22Rv1 (cell line): ENCODE data around the gene SYNJ2.

Experiments
- H3K27ac ChIP-seq: fragments of 450-650 bp; 2 replicates; pipeline ENCODE4 v1.5.1; 2017
- ZFX ChIP-seq: fragments of 450-650 bp; IDR thresholded peaks from 2 replicates; pipeline ENCODE4 v1.6.1; 2017; ENCODE audit warnings: antibody characterized with exemption, borderline replicate concordance
- TF ChIP-seq, protein P1 (sequence below): fragments of 450-650 bp; IDR thresholded peaks from 2 replicates; pipeline ENCODE4 v1.5.1; 2017; ENCODE audit warnings: mild to moderate bottlenecking

Gene SYNJ2

DNA sequence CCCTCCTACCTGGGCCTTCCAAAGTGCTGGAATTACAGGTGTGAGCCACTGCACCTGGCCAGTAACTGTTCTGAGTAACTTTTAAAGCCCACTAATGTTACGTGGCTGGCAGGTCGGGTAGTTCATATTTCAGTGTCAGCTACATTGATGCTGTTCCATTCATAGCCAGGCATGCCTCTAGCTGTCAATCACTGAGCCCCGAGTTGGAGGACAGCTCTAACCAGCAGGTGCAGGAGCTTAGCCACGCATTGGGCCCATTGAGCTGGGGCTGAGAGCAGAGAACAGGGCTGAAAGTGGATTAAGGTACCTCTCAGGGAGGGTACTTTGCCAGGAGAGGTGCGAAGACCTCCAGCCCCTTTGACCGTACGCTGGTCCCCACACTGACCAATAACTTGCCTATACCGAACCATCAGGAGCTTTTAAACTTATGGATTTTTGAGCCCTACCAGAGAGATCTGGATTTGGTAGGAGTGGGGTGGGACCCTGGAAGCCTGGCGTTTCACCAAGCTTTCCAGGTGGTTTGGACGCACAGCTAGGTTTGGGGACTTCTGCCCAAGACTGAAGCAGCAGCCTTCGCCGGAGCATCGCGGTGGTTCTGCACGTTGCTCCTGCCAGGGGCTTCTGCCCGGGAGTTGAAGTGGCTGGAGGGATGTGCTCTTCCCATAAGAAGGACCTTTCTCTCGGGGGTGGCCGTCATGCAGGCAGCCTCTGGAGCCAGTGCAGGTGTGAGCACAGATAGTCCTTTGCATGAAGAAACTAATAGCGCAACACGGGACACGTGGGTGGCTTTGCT, 103.8 kb downstream of the SYNJ2 start:
- TF ChIP-seq, protein P1, sequence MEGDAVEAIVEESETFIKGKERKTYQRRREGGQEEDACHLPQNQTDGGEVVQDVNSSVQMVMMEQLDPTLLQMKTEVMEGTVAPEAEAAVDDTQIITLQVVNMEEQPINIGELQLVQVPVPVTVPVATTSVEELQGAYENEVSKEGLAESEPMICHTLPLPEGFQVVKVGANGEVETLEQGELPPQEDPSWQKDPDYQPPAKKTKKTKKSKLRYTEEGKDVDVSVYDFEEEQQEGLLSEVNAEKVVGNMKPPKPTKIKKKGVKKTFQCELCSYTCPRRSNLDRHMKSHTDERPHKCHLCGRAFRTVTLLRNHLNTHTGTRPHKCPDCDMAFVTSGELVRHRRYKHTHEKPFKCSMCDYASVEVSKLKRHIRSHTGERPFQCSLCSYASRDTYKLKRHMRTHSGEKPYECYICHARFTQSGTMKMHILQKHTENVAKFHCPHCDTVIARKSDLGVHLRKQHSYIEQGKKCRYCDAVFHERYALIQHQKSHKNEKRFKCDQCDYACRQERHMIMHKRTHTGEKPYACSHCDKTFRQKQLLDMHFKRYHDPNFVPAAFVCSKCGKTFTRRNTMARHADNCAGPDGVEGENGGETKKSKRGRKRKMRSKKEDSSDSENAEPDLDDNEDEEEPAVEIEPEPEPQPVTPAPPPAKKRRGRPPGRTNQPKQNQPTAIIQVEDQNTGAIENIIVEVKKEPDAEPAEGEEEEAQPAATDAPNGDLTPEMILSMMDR, result no peak
- no peak for TF ChIP-seq ZFX
- H3K27ac ChIP-seq, result no peak overlapping the region

DNA sequence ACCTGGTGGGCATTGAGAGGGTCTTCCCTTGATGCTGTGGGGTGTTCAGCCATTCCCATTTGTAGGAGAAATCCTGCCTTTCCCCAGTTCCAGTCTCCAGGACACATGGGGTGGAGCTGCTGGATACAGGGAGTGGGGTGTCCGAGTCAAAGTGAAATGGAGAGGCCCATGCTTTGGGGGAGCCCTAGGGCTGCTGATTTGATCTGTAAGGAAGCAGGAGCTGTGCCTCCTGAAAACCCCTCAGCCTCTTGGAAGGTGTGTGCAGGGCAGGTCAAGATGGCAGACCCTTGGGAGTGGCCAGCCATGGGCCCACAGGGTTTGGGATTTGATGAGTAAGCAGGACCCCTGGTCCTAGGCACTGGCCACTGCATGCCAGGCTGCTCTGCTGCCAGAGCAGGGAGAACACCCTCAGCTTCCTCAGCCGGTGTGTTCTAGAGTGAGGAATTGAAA, 104.4 kb downstream of the SYNJ2 start:
- H3K27ac ChIP-seq, result no peak overlapping the region
- TF ChIP-seq, protein P1, result no peak
- TF ChIP-seq ZFX, result no peak

DNA sequence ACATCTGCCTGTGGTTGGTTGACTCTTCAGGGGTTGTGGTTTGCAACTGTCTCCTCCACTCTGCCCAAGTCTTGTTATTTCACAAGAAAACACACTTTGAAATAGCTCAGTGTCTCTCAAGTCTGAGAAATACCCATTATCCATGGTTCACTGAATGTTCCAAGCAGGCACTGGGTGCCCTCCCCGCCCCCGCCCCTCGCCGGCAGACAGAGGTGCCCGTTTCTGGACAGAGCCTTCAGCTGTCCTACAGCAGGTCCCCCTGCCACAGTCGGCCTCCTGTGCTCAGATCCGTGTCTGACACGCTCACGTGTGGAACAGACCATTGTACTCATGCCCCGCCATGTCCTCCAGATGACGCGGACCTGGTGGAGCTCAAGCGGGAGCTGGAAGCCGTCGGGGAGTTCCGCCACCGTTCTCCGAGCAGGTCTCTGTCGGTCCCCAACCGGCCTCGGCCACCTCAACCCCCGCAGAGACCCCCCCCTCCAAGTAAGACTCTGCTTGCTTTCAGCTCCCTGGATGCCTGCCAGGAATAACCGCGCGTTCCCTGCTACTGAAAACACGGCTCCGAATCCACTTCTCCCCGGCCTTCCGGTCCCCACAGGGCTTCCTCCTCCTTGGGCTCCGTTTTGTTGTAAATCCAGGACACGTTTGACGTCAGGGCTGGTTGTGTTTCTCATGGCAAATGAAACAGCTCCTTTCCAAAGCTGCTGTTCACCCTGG, 105.0 kb downstream of the SYNJ2 start:
- TF ChIP-seq ZFX, result no peak
- TF ChIP-seq, protein P1, result no peak
- H3K27ac ChIP-seq, result no peak overlapping the region

DNA sequence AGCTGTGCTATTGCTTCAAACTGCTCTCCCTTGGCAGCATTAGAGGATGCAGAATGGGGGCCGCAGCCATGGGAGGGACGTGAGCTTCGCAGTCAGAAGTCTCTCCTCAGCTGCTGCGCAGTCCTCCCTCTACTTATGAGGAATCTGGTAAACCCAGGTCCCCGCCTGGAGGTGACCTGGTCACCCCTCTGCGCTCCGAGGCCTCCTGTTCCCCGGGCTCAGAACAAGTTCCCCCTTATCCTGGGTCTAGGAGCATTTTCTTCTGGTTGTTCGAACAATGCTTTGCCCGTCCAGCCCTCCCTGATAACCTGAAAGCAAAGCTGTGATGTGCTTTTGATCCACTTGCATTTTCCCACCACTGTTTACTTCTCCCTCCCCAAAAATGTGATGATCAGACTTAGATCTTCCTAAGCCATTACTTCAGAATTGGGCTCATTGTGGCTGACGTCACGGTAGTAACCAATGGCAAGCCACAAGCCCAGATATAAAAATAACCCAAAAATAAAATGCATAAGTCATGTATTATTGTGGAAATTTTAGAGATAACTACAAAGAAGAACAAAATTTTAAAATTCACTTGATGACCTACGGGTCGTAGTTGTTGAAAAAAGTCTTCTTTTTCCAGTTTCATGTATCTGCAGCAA, 105.7 kb downstream of the SYNJ2 start:
- TF ChIP-seq ZFX, result no peak
- TF ChIP-seq, protein P1, result no peak
- H3K27ac ChIP-seq, result no peak overlapping the region

DNA sequence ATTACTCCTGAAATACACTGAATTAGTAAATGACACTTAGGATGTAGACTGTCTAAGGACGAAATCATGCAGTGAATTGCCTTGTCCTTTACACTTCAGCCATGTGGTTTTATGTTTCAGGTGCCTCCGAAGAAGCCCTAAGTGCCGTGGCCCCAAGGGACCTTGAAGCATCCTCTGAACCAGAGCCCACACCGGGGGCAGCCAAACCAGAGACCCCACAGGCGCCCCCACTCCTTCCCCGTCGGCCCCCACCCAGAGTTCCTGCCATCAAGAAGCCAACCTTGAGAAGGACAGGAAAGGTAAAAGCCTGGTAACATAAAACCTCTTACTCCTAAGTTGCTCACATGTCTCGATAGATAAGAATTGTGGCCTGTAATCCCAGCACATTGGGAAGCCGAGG, 111.1 kb downstream of the SYNJ2 start:
- TF ChIP-seq ZFX, result no peak
- TF ChIP-seq, protein P1, result no peak

DNA sequence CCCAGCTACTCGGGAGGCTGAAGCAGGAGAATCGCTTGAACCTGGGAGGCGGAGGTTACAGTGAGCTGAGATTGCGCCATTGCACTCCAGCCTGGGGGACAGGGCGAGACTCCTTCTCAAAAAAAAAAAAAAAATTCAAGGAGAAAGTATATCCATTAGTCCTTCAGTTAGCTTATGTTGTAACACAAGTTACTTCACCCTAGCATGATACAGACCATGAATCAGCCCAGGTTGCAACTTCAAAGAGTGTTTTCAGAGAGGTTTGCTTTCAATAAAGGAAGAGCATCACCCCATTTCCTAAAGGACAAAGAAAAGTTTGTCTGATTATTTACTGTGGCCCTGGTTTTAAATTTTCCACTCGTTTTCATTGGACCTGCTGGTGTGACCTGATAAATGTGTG, 113.4 kb downstream of the SYNJ2 start:
- no peak overlapping the region for H3K27ac ChIP-seq
- TF ChIP-seq ZFX, result no peak
- TF ChIP-seq, protein P1, result no peak

More for the DNA sequence above, 111.1 kb downstream of the SYNJ2 start:
- H3K27ac ChIP-seq, result no peak overlapping the region
